ENCODE data around the gene OR11H1.
"Not testable (repeated sequence)": the region's sequence is repeated elsewhere in the genome, so short reads cannot be mapped to it uniquely, and the experiment has no call there.

OR11H1 gene, protein sequence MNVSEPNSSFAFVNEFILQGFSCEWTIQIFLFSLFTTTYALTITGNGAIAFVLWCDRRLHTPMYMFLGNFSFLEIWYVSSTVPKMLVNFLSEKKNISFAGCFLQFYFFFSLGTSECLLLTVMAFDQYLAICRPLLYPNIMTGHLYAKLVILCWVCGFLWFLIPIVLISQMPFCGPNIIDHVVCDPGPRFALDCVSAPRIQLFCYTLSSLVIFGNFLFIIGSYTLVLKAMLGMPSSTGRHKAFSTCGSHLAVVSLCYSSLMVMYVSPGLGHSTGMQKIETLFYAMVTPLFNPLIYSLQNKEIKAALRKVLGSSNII

DNA sequence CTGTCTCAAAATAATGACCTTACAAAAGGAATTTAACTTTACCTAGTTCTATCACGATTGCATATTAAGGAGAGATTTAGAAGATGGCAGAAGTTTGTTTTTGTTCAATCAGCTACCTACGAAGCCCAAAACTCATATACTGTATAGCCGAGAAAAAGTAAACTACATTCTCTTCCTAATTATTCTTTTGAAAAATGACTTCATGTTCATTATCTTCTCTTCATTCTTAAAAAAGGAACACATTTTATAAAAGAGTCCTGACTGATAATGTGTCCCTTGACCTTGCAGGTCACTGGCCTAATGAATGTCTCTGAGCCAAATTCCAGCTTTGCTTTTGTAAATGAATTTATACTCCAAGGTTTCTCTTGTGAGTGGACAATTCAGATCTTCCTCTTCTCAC is at the start of gene OR11H1:
Gene OR11H1, plus strand, starts transcription at position 301 of the 400 bp plus-strand sequence. Its CDS starts 0 bp downstream, at position 301.
- not testable (repeated sequence) for DNase-seq (ENCODE audit: low read depth); H3K4me3 ChIP-seq (ENCODE audit: low read depth, low read length)

DNA sequence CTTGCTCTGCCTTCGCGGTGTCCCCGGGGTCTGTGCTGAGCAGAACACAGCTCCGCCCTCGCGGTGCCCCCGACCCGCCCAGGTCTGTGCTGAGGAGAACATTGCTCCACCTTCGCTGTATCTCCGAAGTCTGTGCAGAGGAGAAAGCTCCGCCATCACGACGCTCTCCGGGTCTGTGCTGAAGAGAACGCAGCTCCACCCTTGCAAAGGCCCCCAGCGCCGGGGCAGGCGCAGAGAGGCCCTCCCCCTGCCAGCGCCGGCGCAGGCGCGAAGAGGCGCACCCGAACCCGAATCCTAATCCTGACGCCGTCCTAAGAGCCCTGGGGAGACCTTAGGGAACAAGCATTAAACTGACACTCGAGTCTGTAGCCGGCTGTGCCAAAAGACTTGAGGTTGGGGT is 18.0 kb upstream of the OR11H1 start:
- DNase-seq (ENCODE audit: low read depth); H3K4me3 ChIP-seq (ENCODE audit: low read depth, low read length): not testable (repeated sequence)

DNA sequence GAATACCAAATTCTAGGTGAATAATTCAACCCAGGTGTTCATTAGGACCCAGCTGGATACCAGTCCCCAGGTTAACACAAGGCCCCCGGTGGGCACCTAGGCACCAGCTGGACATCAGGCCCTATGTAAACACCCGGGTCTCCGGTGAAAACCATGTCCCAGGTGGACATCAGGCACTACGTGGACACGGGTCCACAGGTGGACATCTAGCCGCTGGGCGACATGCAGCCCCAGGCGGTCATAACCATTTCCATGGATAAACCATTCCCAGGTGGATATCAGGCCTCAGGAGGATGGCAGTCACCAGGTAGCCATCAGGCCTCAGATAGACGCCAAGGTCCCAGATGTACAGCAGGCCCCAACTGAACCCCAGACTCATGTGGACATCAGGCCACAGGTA is 12.1 kb upstream of the OR11H1 start:
- DNase-seq (ENCODE audit: low read depth); H3K4me3 ChIP-seq (ENCODE audit: low read depth, low read length): not testable (repeated sequence)

DNA sequence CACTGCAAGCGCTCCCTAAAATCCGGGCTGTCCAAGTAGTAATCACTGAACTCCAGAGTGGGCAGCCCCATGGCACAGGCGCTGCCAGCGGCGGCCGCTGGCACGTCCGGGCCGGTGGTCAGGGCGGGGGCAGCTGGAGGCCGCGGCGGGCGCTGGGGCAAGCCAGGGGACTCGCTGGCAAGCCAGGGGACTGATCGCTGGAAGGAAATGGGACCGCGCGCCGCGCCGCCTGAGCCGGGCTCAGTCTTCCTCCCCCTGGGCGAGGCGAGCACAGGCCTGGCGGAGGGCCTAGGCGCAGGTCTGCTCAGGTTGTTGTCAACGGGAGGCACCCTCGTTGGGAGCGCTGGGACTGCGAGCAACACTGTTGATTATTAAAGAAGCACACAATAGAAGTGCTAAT is 25.8 kb downstream of the OR11H1 start:
- not testable (repeated sequence) for H3K4me3 ChIP-seq (ENCODE audit: low read depth, low read length); DNase-seq (ENCODE audit: low read depth)

DNA sequence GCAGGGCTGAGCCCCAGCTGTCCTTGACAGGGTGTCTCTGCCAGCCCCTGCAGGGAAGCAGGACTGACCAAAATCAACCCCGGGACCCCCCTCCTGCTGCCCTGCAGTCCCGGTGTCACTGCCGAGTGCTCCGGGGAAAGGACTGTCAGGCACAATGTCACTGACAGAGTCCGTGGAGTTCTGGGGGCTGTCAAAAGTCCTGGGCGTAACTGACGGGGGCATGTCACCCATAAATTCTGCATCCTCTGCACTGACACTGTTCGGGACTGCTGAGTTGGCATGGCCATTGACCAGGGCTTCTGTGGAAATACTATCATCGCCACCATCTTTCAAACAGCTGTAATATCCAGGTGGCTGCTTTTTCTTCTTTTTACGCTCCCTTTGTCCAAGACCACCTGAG is 35.5 kb downstream of the OR11H1 start:
- not testable (repeated sequence) for DNase-seq (ENCODE audit: low read depth)

DNA sequence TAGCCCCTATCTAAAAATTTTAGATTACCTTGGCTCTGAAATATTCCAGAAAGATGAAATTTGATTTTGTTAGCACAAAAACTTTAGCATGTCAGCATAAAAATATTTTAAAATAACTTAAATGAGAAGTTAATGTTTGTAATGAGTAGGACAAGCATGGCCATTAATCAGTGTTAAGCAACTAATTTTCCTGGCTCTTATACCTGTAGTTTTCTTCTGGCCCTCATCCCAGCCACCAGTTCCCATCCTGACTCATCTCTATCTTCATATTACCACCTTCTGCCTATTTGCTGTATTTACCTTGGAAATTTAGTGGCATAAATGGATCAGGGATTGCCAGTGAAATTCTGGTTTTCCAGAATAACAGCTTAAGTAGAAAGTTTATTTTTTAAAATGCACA is 37.1 kb downstream of the OR11H1 start:
- H3K4me3 ChIP-seq (ENCODE audit: low read depth, low read length); DNase-seq (ENCODE audit: low read depth): not testable (repeated sequence)

More for the DNA sequence above, 35.5 kb downstream of the OR11H1 start:
- H3K4me3 ChIP-seq (ENCODE audit: low read depth, low read length): not testable (repeated sequence)

All from GM12865 (cell line).